ENCODE results near the gene CMA1. TPM values are rescaled to one million over a fixed set of nuclear protein-coding genes. Genes with fewer than 3 reads are reported as not detected.
"Not testable (repeated sequence)": the region's sequence is repeated elsewhere in the genome, so short reads cannot be mapped to it uniquely, and the experiment has no call there.

Gene CMA1
- total and polyA plus RNA-seq, 4 donors = 0.52 to 2.8 TPM; not detected in 2

GRCh38 chr14:24514209-24514608, 6.1 kb upstream of the CMA1 start:
- intact Hi-C loops (cut with DNase I) = no loop called here
- H3K27ac ChIP-seq (ENCODE audit: low read depth in 1 of 2, low read length in 2 of 2) = no peak overlapping the region
- ATAC-seq (ENCODE audit: low FRiP score) (no peak), DNase-seq (no peak)
- no peak overlapping the region for H3K4me3 ChIP-seq (ENCODE audit: low read length in 2 of 2)
- no peaks in the 10 kb centered on the region for H3K36me3 ChIP-seq (ENCODE audit: control insufficient read depth in 1 of 2, insufficient read depth in 2 of 2, low read length in 1 of 2)
- H3K4me1 ChIP-seq (ENCODE audit: control insufficient read depth in 1 of 2, insufficient read depth in 2 of 2, low read length in 2 of 2) = no peaks in the 10 kb centered on the region
- H3K9me3 ChIP-seq (ENCODE audit: control insufficient read depth, low read length) = no peaks in the 10 kb centered on the region
- H3K27me3 ChIP-seq (ENCODE audit: control insufficient read depth in 1 of 2, insufficient read depth in 2 of 2, low read length in 1 of 2) = no peaks in the 10 kb centered on the region
- 82 to 84% methylated on average over 1 of the region's 1 CpG for WGBS, 2 donors

- Histone ChIP-seq H3K27ac (ENCODE audit: low read depth in 1 of 2, low read length in 2 of 2) (no peak overlapping the region), H3K9me3 (ENCODE audit: control insufficient read depth, low read length) (no peaks in the 10 kb centered on the region), H3K27me3 (ENCODE audit: control insufficient read depth in 1 of 2, insufficient read depth in 2 of 2, low read length in 1 of 2) (no peaks in the 10 kb centered on the region), H3K36me3 (ENCODE audit: control insufficient read depth in 1 of 2, insufficient read depth in 2 of 2, low read length in 1 of 2) (no peaks in the 10 kb centered on the region), H3K4me1 (ENCODE audit: control insufficient read depth in 1 of 2, insufficient read depth in 2 of 2, low read length in 2 of 2) (no peaks in the 10 kb centered on the region), H3K4me3 (ENCODE audit: low read length in 2 of 2) (no peak overlapping the region)
- no peak for ATAC-seq (ENCODE audit: low FRiP score)
- DNase-seq = no peak
- intact Hi-C loops (cut with DNase I) = no loop called here
- WGBS, 2 donors = 2 to 5% methylated on average over 2 of the region's 2 CpGs
Measured at GRCh38 chr14:24513009-24513408, 4.9 kb upstream of the CMA1 start.

GRCh38 chr14:24506443-24506842, 1.6 kb downstream of the CMA1 start:
- H3K36me3 ChIP-seq (ENCODE audit: control insufficient read depth in 1 of 2, insufficient read depth in 2 of 2, low read length in 1 of 2) = no peaks in the 10 kb centered on the region
- H3K27me3 ChIP-seq (ENCODE audit: control insufficient read depth in 1 of 2, insufficient read depth in 2 of 2, low read length in 1 of 2) = no peaks in the 10 kb centered on the region
- H3K4me1 ChIP-seq (ENCODE audit: control insufficient read depth in 1 of 2, insufficient read depth in 2 of 2, low read length in 2 of 2) = no peaks in the 10 kb centered on the region
- DNase-seq = no peak
- H3K9me3 ChIP-seq (ENCODE audit: control insufficient read depth, low read length) = peaks cover 3% of the 10 kb centered on the region
- H3K27ac ChIP-seq (ENCODE audit: low read depth in 1 of 2, low read length in 2 of 2) = no peak overlapping the region
- ATAC-seq (ENCODE audit: low FRiP score) = no peak
- no peak overlapping the region for H3K4me3 ChIP-seq (ENCODE audit: low read length in 2 of 2)
- 77 to 78% methylated on average over 6 of the region's 6 CpGs for WGBS, 2 donors
- intact Hi-C loops (cut with DNase I) = no loop called here

GRCh38 chr14:24504425-24504950, 3.6 kb downstream of the CMA1 start:
- intact Hi-C loops (cut with DNase I) = no loop called here
- no peak overlapping the region for H3K27ac ChIP-seq (ENCODE audit: low read depth in 1 of 2, low read length in 2 of 2)
- H3K9me3 ChIP-seq (ENCODE audit: control insufficient read depth, low read length) = peaks cover 7% of the 10 kb centered on the region
- 69 to 73% methylated on average over 5 of the region's 5 CpGs for WGBS, 2 donors
- H3K4me3 ChIP-seq (ENCODE audit: low read length in 2 of 2) = no peak overlapping the region
- no peaks in the 10 kb centered on the region for H3K4me1 ChIP-seq (ENCODE audit: control insufficient read depth in 1 of 2, insufficient read depth in 2 of 2, low read length in 2 of 2)
- no peak for ATAC-seq (ENCODE audit: low FRiP score)
- H3K36me3 ChIP-seq (ENCODE audit: control insufficient read depth in 1 of 2, insufficient read depth in 2 of 2, low read length in 1 of 2) = no peaks in the 10 kb centered on the region
- DNase-seq = no peak
- no peaks in the 10 kb centered on the region for H3K27me3 ChIP-seq (ENCODE audit: control insufficient read depth in 1 of 2, insufficient read depth in 2 of 2, low read length in 1 of 2)

GRCh38 chr14:24491586-24492408, 16.3 kb downstream of the CMA1 start:
- H3K9me3 ChIP-seq (ENCODE audit: control insufficient read depth, low read length); H3K4me1 ChIP-seq (ENCODE audit: control insufficient read depth in 1 of 2, insufficient read depth in 2 of 2, low read length in 2 of 2); DNase-seq; intact Hi-C loops (cut with DNase I); H3K36me3 ChIP-seq (ENCODE audit: control insufficient read depth in 1 of 2, insufficient read depth in 2 of 2, low read length in 1 of 2); H3K27ac ChIP-seq (ENCODE audit: low read depth in 1 of 2, low read length in 2 of 2); H3K27me3 ChIP-seq (ENCODE audit: control insufficient read depth in 1 of 2, insufficient read depth in 2 of 2, low read length in 1 of 2); H3K4me3 ChIP-seq (ENCODE audit: low read length in 2 of 2); ATAC-seq (ENCODE audit: low FRiP score): not testable (repeated sequence)
- WGBS, 2 donors = 76 to 79% methylated on average over 19 of the region's 19 CpGs

GRCh38 chr14:24483604-24484252, 24.3 kb downstream of the CMA1 start:
- intact Hi-C loops (cut with DNase I) = no loop called here
- H3K27ac ChIP-seq (ENCODE audit: low read depth in 1 of 2, low read length in 2 of 2) = no peak overlapping the region
- DNase-seq (no peak), ATAC-seq (ENCODE audit: low FRiP score) (no peak)
- no peak overlapping the region for H3K4me3 ChIP-seq (ENCODE audit: low read length in 2 of 2)
- no peaks in the 10 kb centered on the region for H3K27me3 ChIP-seq (ENCODE audit: control insufficient read depth in 1 of 2, insufficient read depth in 2 of 2, low read length in 1 of 2)
- H3K4me1 ChIP-seq (ENCODE audit: control insufficient read depth in 1 of 2, insufficient read depth in 2 of 2, low read length in 2 of 2) = no peaks in the 10 kb centered on the region
- no peaks in the 10 kb centered on the region for H3K36me3 ChIP-seq (ENCODE audit: control insufficient read depth in 1 of 2, insufficient read depth in 2 of 2, low read length in 1 of 2)
- H3K9me3 ChIP-seq (ENCODE audit: control insufficient read depth, low read length) = no peaks in the 10 kb centered on the region
- WGBS, 2 donors = 53 to 61% methylated on average over 4 of the region's 4 CpGs

GRCh38 chr14:24482699-24483303, 25.3 kb downstream of the CMA1 start:
- H3K27me3 ChIP-seq (ENCODE audit: control insufficient read depth in 1 of 2, insufficient read depth in 2 of 2, low read length in 1 of 2); H3K4me1 ChIP-seq (ENCODE audit: control insufficient read depth in 1 of 2, insufficient read depth in 2 of 2, low read length in 2 of 2); H3K4me3 ChIP-seq (ENCODE audit: low read length in 2 of 2); H3K27ac ChIP-seq (ENCODE audit: low read depth in 1 of 2, low read length in 2 of 2); ATAC-seq (ENCODE audit: low FRiP score); intact Hi-C loops (cut with DNase I); H3K9me3 ChIP-seq (ENCODE audit: control insufficient read depth, low read length); H3K36me3 ChIP-seq (ENCODE audit: control insufficient read depth in 1 of 2, insufficient read depth in 2 of 2, low read length in 1 of 2); DNase-seq: not testable (repeated sequence)
- 52 to 61% methylated on average over 2 of the region's 2 CpGs for WGBS, 2 donors

GRCh38 chr14:24481622-24482324, 26.3 kb downstream of the CMA1 start:
- no peaks in the 10 kb centered on the region for H3K27me3 ChIP-seq (ENCODE audit: control insufficient read depth in 1 of 2, insufficient read depth in 2 of 2, low read length in 1 of 2)
- DNase-seq = no peak
- H3K4me1 ChIP-seq (ENCODE audit: control insufficient read depth in 1 of 2, insufficient read depth in 2 of 2, low read length in 2 of 2) = no peaks in the 10 kb centered on the region
- ATAC-seq (ENCODE audit: low FRiP score) = no peak
- 47 to 54% methylated on average over 23 of the region's 23 CpGs for WGBS, 2 donors
- intact Hi-C loops (cut with DNase I) = no loop called here
- no peak overlapping the region for H3K4me3 ChIP-seq (ENCODE audit: low read length in 2 of 2)
- H3K9me3 ChIP-seq (ENCODE audit: control insufficient read depth, low read length) = no peaks in the 10 kb centered on the region
- no peak overlapping the region for H3K27ac ChIP-seq (ENCODE audit: low read depth in 1 of 2, low read length in 2 of 2)
- no peaks in the 10 kb centered on the region for H3K36me3 ChIP-seq (ENCODE audit: control insufficient read depth in 1 of 2, insufficient read depth in 2 of 2, low read length in 1 of 2)
